Keratinocyte (primary cell): ENCODE data around the gene PCDHGB6. TPM values are rescaled to one million over a fixed set of nuclear protein-coding genes. Genes with fewer than 3 reads are reported as not detected.

Experiments used
- DNase-seq: peaks from one replicate; pipeline ENCODE4 v3.0.0-alpha.2; 2011; ENCODE audit warnings: low read depth, missing footprints, low spot score
- FAIRE-seq: peaks from 2 replicates; lab custom pipeline; 2011; peaks lifted over from hg19 to GRCh38; lab: Jason Lieb, UNC
- H2AFZ ChIP-seq: 2 replicates; pipeline ENCODE4 v1.6.0; 2012; ENCODE audit warnings: low read length, control low read depth, inconsistent platforms; ENCODE audit not compliant: control insufficient read depth
- H3K27ac ChIP-seq: 2 replicates; pipeline ENCODE4 v1.5.1; 2011; ENCODE audit warnings: low read length; ENCODE audit not compliant: control insufficient read depth, insufficient read depth
- H3K27me3 ChIP-seq: 3 replicates; pipeline ENCODE4 v1.6.0; 2011; ENCODE audit warnings: low read length; ENCODE audit not compliant: control insufficient read depth, insufficient read depth; ENCODE audit errors: extremely low read depth
- H3K36me3 ChIP-seq, 2 experiments: 2 replicates in 1 of 2; 3 replicates in 1 of 2; pipeline ENCODE4 v1.5.1; 2011; ENCODE audit warnings: low read length in 2 of 2, mild to moderate bottlenecking in 1 of 2; ENCODE audit not compliant: control insufficient read depth in 2 of 2, insufficient read depth in 2 of 2; ENCODE audit errors: extremely low read depth in 1 of 2
- H3K4me1 ChIP-seq: 3 replicates; pipeline ENCODE4 v1.5.1; 2011; ENCODE audit warnings: low read length; ENCODE audit not compliant: control insufficient read depth, insufficient read depth; ENCODE audit errors: extremely low read depth
- H3K4me2 ChIP-seq: 3 replicates; pipeline ENCODE4 v1.6.0; 2011; ENCODE audit warnings: low read depth, low read length; ENCODE audit not compliant: control insufficient read depth, insufficient read depth; ENCODE audit errors: extremely low read depth
- H3K4me3 ChIP-seq, 3 experiments: fragments of 200-600 bp in 1 of 3; sonication (generic) in 1 of 3; 2 replicates in 2 of 3; 3 replicates in 1 of 3; pipeline ENCODE4 v1.5.1; 2011 to 2016; ENCODE audit warnings: low read length in 3 of 3, mild to moderate bottlenecking in 3 of 3, control low read depth in 2 of 3, inconsistent platforms in 1 of 3, low read depth in 1 of 3, mixed read lengths in 1 of 3, mixed run types in 1 of 3, moderate library complexity in 1 of 3; ENCODE audit not compliant: control insufficient read depth in 2 of 3, insufficient read depth in 2 of 3; ENCODE audit errors: extremely low read depth in 1 of 3
- H3K79me2 ChIP-seq: 2 replicates; pipeline ENCODE4 v1.6.0; 2012; ENCODE audit warnings: low read length; ENCODE audit not compliant: control insufficient read depth, insufficient read depth
- H3K9ac ChIP-seq: 3 replicates; pipeline ENCODE4 v1.6.0; 2011; ENCODE audit warnings: low read length; ENCODE audit not compliant: control insufficient read depth, insufficient read depth; ENCODE audit errors: extremely low read depth
- H3K9me1 ChIP-seq: 3 replicates; pipeline ENCODE4 v1.6.0; 2011; ENCODE audit warnings: low read length; ENCODE audit not compliant: control insufficient read depth, insufficient read depth; ENCODE audit errors: extremely low read depth
- H3K9me3 ChIP-seq: 2 replicates; pipeline ENCODE4 v1.5.1; 2012; ENCODE audit warnings: low read depth, low read length; ENCODE audit not compliant: control insufficient read depth
- H4K20me1 ChIP-seq: 3 replicates; pipeline ENCODE4 v1.6.0; 2011; ENCODE audit warnings: low read length; ENCODE audit not compliant: control insufficient read depth, insufficient read depth; ENCODE audit errors: extremely low read depth
- CTCF ChIP-seq, 3 experiments: IDR thresholded peaks in 1 of 3; conservative IDR thresholded peaks in 1 of 3; optimal IDR thresholded peaks in 1 of 3; 2 replicates in 2 of 3; 3 replicates in 1 of 3; pipeline versions ENCODE3 to v1.5.1; 2011; ENCODE audit warnings: low read length in 3 of 3, mild to moderate bottlenecking in 3 of 3, moderate library complexity in 2 of 3, control low read depth in 1 of 3, inconsistent platforms in 1 of 3; ENCODE audit not compliant: insufficient read depth in 2 of 3; ENCODE audit errors: extremely low read depth in 1 of 3
- EZH2 ChIP-seq: IDR thresholded peaks from one replicate; pipeline ENCODE4 v1.6.1; 2012; ENCODE audit warnings: inconsistent platforms, mild to moderate bottlenecking, low read length, moderate library complexity
- dilution Hi-C: fragments of 300-500 bp; cut with MboI; formaldehyde crosslinking; loops from one replicate; pipeline ENCODE4 v1.7.0; 2020; ENCODE audit warnings: low sequenced_read_pairs; ENCODE audit not compliant: extremely low pct_ligation_motif_present
- polyA plus RNA-seq, 5 experiments: library from polyadenylated mRNA; depleted of rRNA in 3 of 5; stranded (reverse) in 3 of 5; stranded (forward) in 1 of 5; unstranded in 1 of 5; fragments of >200 nt; gene quantifications; 1 replicate in 1 of 5; 2 replicates in 3 of 5; 3 replicates in 1 of 5; pipeline versions ENCODE4 v1.2.1 to v1.2.3, GENCODE V29; 2011 to 2012; ENCODE audit warnings: missing spikeins in 2 of 5, low read depth in 1 of 5, low replicate concordance in 1 of 5

The PCDHGB6 gene
- polyA plus RNA-seq, 1 donor (not counting 4 experiments of a cell fraction or from before 2014, with no cell fraction given), result 0.30 TPM

DNA sequence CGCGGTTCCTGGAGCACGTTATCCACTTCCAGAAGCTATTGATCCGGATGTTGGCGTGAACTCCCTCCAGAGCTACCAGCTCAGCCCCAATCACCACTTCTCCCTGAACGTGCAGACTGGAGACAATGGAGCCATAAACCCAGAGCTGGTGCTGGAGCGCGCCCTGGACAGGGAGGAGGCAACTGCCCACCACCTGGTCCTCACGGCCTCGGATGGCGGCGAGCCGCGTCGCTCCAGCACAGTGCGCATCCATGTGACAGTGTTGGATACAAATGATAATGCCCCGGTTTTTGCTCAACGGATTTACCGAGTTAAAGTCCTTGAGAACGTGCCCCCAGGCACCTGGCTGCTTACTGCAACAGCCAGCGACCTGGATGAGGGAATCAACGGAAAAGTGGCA, 4.4 kb upstream of the PCDHGB6 start:
- Histone ChIP-seq H2AFZ (no peak overlapping the region), H3K36me3 (no peaks in the 10 kb centered on the region), H3K4me1 (no peaks in the 10 kb centered on the region), H3K9ac (no peak overlapping the region), H3K79me2 (no peaks in the 10 kb centered on the region), H3K9me3 (peaks cover 27% of the 10 kb centered on the region), H4K20me1 (no peaks in the 10 kb centered on the region), H3K27ac (no peak overlapping the region), H3K4me3 (no peak overlapping the region), H3K27me3 (peaks cover 10% of the 10 kb centered on the region), H3K4me2 (no peak overlapping the region), H3K9me1 (no peaks in the 10 kb centered on the region)
- dilution Hi-C loops, result no loop called here
- FAIRE-seq (no peak), DNase-seq (no peak)
- TF ChIP-seq EZH2 (no peak), CTCF (optimal IDR thresholded peaks at IDR 0.05 in 1 of 3, IDR thresholded peaks at IDR 0.05 in 1 of 3, conservative IDR thresholded peaks at IDR 0.05 in 1 of 3; ENCODE audit: extremely low read depth in 1 of 3, insufficient read depth in 2 of 3, low read length in 3 of 3) (no peak)

GRCh38 chr5:141409598-141410306, 1.9 kb downstream of the PCDHGB6 start:
- H3K9ac ChIP-seq, result no peak overlapping the region
- H3K27me3 ChIP-seq, result peaks cover 15% of the 10 kb centered on the region
- no peaks in the 10 kb centered on the region for H4K20me1 ChIP-seq
- H3K4me2 ChIP-seq, result no peak overlapping the region
- H3K79me2 ChIP-seq, result no peaks in the 10 kb centered on the region
- H2AFZ ChIP-seq, result no peak overlapping the region
- H3K27ac ChIP-seq, result no peak overlapping the region
- no peaks in the 10 kb centered on the region for H3K36me3 ChIP-seq
- no peak for DNase-seq
- peaks cover 5% of the 10 kb centered on the region for H3K4me1 ChIP-seq
- TF ChIP-seq CTCF (optimal IDR thresholded peaks at IDR 0.05 in 1 of 3, IDR thresholded peaks at IDR 0.05 in 1 of 3, conservative IDR thresholded peaks at IDR 0.05 in 1 of 3; ENCODE audit: extremely low read depth in 1 of 3, insufficient read depth in 2 of 3, low read length in 3 of 3), result no peak
- TF ChIP-seq EZH2, result no peak
- FAIRE-seq, result no peak
- dilution Hi-C loops, result no loop called here
- no peaks in the 10 kb centered on the region for H3K9me1 ChIP-seq
- H3K4me3 ChIP-seq, result no peak overlapping the region
- H3K9me3 ChIP-seq, result peaks cover 22% of the 10 kb centered on the region
